PFSK-1 (cell line): ENCODE data around the gene NEURL4.

Source experiments
- FOXP2 ChIP-seq: optimal IDR thresholded peaks from 2 replicates; pipeline ENCODE3; 2011; ENCODE audit warnings: borderline replicate concordance, control low read depth, inconsistent platforms; ENCODE audit not compliant: insufficient read depth; ENCODE audit errors: extremely low read length, extremely low read depth
- POLR2AphosphoS5 ChIP-seq: IDR thresholded peaks from 2 replicates; pipeline ENCODE4 v1.6.1; 2012; ENCODE audit warnings: low read depth, mild to moderate bottlenecking, control low read depth, low read length, moderate library complexity
- SIN3A ChIP-seq: IDR thresholded peaks from 2 replicates; pipeline ENCODE4 v1.6.1; 2012; ENCODE audit warnings: mild to moderate bottlenecking, low read length, moderate library complexity, borderline replicate concordance; ENCODE audit not compliant: insufficient read depth
- TAF1 ChIP-seq: IDR thresholded peaks from 2 replicates; pipeline ENCODE4 v1.6.1; 2012; ENCODE audit warnings: low read length, control low read depth, borderline replicate concordance; ENCODE audit not compliant: insufficient read depth
- TF ChIP-seq, protein P1 (sequence below), 2 experiments: IDR thresholded peaks; 2 replicates each; pipeline versions ENCODE4 v1.6.1 to v1.8.0; 2011 to 2012; ENCODE audit warnings: low read depth in 2 of 2, low read length in 2 of 2, control low read depth in 1 of 2, inconsistent platforms in 1 of 2, mild to moderate bottlenecking in 1 of 2, moderate library complexity in 1 of 2; ENCODE audit not compliant: insufficient read depth in 1 of 2

DNA sequence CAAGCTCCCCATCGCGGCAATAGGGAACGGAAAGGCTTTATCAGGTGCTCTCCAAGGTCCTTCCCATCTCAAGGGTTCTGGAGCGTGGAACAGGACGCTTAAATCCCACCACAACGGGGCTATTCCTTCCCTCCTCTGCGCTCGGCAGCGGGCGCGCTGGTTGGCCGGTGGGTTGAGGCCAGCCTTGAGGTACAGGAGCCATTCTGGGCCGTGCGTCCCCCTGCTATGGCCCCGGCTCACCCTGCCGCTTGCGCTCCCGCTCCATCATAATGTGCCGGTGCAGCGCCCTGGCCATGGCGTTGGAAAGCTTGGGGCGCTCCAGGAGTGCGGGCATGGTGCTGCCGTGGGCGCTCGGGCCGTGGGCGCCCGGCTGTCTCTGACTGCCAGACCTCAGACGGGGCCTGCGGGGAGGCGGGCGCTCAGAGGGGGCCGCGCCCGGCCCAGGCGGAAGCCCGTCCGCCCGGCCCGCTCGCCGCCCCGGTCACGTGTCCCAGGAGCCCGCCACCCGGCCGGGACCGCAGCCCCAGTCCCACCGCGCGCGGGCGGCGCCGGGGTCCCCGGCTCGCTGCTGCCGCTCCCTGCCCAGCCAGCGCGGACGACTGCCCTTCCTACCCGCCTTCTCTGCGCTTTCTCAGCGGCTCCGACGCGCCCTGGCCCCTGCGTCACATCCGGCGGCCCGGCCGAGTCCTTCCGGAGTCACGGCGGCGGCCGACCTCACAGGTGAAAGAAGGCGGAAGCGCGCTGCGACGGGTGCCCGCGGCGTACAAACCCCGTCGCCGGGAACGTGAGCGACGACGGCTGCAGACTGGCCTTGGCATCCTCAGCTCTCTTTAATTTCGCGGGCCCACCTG, 14.2 kb downstream of the NEURL4 start, which contains the start of gene GPS2:
- peak; percentile 76; the same call in 1 of the 2 replicates for TF ChIP-seq TAF1
- peak; percentile 88 for TF ChIP-seq POLR2AphosphoS5
- TF ChIP-seq FOXP2: peak; percentile 93
- TF ChIP-seq, protein P1, sequence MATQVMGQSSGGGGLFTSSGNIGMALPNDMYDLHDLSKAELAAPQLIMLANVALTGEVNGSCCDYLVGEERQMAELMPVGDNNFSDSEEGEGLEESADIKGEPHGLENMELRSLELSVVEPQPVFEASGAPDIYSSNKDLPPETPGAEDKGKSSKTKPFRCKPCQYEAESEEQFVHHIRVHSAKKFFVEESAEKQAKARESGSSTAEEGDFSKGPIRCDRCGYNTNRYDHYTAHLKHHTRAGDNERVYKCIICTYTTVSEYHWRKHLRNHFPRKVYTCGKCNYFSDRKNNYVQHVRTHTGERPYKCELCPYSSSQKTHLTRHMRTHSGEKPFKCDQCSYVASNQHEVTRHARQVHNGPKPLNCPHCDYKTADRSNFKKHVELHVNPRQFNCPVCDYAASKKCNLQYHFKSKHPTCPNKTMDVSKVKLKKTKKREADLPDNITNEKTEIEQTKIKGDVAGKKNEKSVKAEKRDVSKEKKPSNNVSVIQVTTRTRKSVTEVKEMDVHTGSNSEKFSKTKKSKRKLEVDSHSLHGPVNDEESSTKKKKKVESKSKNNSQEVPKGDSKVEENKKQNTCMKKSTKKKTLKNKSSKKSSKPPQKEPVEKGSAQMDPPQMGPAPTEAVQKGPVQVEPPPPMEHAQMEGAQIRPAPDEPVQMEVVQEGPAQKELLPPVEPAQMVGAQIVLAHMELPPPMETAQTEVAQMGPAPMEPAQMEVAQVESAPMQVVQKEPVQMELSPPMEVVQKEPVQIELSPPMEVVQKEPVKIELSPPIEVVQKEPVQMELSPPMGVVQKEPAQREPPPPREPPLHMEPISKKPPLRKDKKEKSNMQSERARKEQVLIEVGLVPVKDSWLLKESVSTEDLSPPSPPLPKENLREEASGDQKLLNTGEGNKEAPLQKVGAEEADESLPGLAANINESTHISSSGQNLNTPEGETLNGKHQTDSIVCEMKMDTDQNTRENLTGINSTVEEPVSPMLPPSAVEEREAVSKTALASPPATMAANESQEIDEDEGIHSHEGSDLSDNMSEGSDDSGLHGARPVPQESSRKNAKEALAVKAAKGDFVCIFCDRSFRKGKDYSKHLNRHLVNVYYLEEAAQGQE (IDR thresholded peaks at IDR 0.05; ENCODE audit: insufficient read depth in 1 of 2, low read depth in 2 of 2, low read length in 2 of 2): peak; percentile 89 to 93
- peak; percentile 85; the same call in 1 of the 2 replicates for TF ChIP-seq SIN3A
